ENCODE results near the gene TAS1R3.

- TF ChIP-seq CTCF (IDR thresholded peaks at IDR 0.05; ENCODE audit: insufficient read depth, low read length) (no peak), POLR2AphosphoS5 (IDR thresholded peaks at IDR 0.05; ENCODE audit: low read depth) (no peak), GABPA (IDR thresholded peaks at IDR 0.05; ENCODE audit: low read depth) (no peak)
- TF ChIP-seq, protein P1, sequence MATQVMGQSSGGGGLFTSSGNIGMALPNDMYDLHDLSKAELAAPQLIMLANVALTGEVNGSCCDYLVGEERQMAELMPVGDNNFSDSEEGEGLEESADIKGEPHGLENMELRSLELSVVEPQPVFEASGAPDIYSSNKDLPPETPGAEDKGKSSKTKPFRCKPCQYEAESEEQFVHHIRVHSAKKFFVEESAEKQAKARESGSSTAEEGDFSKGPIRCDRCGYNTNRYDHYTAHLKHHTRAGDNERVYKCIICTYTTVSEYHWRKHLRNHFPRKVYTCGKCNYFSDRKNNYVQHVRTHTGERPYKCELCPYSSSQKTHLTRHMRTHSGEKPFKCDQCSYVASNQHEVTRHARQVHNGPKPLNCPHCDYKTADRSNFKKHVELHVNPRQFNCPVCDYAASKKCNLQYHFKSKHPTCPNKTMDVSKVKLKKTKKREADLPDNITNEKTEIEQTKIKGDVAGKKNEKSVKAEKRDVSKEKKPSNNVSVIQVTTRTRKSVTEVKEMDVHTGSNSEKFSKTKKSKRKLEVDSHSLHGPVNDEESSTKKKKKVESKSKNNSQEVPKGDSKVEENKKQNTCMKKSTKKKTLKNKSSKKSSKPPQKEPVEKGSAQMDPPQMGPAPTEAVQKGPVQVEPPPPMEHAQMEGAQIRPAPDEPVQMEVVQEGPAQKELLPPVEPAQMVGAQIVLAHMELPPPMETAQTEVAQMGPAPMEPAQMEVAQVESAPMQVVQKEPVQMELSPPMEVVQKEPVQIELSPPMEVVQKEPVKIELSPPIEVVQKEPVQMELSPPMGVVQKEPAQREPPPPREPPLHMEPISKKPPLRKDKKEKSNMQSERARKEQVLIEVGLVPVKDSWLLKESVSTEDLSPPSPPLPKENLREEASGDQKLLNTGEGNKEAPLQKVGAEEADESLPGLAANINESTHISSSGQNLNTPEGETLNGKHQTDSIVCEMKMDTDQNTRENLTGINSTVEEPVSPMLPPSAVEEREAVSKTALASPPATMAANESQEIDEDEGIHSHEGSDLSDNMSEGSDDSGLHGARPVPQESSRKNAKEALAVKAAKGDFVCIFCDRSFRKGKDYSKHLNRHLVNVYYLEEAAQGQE (IDR thresholded peaks at IDR 0.05; ENCODE audit: insufficient replicate concordance, low read depth) = no peak
Observed at GRCh38 chr1:1282998-1283397, 48.1 kb upstream of the TAS1R3 start.

Measured in HL-60 (cell line).